Measurements from ENCODE around the gene SND1.

The SND1 gene

DNA sequence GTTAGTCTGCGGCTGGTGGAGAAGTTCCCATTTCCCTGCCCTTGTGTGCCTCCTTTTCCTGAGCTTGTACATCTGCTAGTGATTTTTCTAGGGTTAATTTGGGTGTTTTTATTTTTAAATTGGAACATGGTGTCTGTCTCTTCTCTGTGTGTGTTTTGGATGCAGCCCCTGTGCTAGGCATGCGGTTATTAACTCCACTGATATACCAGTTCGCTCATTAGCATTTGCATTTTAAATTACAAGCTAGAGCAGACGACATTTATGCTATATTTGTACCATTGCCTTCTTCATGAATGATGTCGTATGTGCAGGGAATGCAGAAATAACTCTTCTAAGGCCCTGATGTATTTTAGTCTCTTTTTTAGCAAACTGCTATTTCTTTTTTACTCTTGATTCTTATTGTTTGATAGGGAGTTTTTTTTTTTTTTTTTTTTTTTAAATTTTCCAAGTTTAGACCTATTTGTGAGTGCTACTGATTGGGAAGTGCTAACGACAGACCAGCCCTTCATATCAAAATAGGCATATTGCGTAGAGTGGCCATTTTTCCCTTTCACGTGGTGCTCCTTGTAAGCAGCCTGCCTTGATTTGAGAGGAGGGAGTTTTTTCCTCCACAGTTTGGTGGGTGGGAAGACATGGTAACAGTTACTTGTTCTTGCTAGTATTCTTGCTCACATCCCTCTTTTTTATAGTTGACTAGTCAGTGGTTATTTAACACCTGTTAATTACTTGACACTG, 289.6 kb downstream of the SND1 start:
- no peak for DNase-seq (ENCODE audit: low read depth)
- TF ChIP-seq, protein P1, sequence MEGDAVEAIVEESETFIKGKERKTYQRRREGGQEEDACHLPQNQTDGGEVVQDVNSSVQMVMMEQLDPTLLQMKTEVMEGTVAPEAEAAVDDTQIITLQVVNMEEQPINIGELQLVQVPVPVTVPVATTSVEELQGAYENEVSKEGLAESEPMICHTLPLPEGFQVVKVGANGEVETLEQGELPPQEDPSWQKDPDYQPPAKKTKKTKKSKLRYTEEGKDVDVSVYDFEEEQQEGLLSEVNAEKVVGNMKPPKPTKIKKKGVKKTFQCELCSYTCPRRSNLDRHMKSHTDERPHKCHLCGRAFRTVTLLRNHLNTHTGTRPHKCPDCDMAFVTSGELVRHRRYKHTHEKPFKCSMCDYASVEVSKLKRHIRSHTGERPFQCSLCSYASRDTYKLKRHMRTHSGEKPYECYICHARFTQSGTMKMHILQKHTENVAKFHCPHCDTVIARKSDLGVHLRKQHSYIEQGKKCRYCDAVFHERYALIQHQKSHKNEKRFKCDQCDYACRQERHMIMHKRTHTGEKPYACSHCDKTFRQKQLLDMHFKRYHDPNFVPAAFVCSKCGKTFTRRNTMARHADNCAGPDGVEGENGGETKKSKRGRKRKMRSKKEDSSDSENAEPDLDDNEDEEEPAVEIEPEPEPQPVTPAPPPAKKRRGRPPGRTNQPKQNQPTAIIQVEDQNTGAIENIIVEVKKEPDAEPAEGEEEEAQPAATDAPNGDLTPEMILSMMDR (IDR thresholded peaks at IDR 0.05; ENCODE audit: insufficient read depth, low read depth, low read length, missing control alignments) = no peak
- no peak overlapping the region for H3K4me3 ChIP-seq (ENCODE audit: low read depth, low read length)

DNA sequence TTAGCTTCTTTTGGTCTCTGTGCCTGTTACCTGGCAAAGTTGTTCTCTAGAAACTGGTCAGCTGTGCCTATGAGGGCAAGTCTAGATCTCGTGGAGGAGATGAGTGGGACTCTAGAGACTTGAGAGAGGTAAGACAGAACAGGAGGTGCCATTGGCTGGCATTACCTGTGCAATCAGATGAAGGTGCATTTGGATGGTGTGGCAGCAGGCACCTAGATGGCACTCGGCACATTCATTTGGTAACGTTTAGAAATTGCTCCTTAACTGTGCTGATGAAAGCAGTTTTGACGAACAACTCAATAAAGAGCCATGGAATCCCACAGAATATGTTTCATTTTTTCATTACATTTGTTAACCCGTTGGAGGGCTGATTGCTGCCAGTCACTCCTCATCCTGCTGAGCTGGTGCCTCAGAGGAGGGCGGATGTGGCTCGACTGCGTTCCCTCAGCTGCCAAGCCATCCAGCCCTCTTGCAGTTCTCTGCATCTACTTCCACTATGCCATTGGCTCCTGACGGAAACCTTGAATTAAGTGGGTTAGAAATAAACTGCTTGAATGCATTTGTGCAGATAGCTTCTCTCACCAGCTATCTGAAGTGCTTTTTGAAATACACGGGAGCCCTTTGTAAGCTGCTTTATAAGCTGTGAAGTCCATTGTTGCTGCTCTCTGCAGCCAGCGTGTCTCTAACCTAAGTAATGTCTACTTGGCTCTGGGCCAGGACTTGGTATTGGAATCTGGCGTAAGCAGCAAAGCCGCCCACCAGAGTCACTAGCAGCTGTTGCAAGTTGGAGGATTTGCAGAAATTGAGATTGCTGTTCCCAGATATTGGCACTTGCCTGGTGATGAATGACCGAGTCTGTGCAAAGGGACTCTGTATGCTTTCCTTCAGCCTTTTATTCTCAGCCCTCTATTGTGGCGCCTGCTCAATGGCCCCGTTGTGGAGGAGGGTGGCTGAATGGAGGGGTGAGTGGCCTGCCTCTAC, 291.8 kb downstream of the SND1 start:
- TF ChIP-seq, protein P1 (IDR thresholded peaks at IDR 0.05; ENCODE audit: insufficient read depth, low read depth, low read length, missing control alignments) = no peak
- DNase-seq (ENCODE audit: low read depth) = no peak
- no peak overlapping the region for H3K4me3 ChIP-seq (ENCODE audit: low read depth, low read length)

DNA sequence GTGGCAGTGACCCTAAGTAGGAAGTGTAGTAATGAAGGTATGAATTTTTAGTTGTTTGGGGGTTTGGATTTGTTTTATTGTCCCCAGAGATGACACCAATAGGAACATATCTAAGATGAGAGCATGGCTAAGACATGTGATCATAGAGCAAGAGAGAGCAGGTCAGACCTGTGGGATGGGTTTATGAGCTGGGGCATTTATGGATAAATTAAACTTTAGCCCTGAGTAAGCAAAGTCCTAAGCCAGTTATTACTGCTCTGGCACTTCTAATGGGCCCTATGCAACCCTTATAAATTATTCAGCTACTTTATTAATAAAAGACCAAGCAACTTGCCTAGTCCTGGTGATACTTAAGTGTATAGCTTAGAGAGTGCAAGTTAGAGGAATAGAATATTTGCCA, 294.1 kb downstream of the SND1 start:
- no peak for DNase-seq (ENCODE audit: low read depth)
- no peak overlapping the region for H3K4me3 ChIP-seq (ENCODE audit: low read depth, low read length)
- TF ChIP-seq, protein P1 (IDR thresholded peaks at IDR 0.05; ENCODE audit: insufficient read depth, low read depth, low read length, missing control alignments) = no peak

DNA sequence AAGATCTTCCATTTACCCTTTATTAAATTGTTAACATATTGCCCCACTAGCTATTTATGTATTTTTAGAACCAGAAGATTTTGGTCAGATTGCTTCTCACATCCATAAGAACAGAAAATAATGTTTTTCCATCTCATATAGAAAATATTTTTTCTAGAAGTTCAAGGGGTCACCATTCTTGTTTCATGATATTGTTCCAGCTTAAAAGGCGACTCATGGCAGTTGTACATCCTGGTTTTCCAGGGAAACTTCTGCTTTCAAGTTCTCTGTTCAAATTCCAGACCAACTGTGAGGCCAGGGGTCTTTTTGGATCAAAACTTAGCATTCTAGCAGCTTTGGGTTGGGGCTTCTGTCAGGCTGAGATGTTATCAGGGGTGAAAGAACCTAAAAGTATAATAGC, 294.9 kb downstream of the SND1 start:
- TF ChIP-seq, protein P1 (IDR thresholded peaks at IDR 0.05; ENCODE audit: insufficient read depth, low read depth, low read length, missing control alignments) = no peak
- no peak overlapping the region for H3K4me3 ChIP-seq (ENCODE audit: low read depth, low read length)
- DNase-seq (ENCODE audit: low read depth) = no peak

DNA sequence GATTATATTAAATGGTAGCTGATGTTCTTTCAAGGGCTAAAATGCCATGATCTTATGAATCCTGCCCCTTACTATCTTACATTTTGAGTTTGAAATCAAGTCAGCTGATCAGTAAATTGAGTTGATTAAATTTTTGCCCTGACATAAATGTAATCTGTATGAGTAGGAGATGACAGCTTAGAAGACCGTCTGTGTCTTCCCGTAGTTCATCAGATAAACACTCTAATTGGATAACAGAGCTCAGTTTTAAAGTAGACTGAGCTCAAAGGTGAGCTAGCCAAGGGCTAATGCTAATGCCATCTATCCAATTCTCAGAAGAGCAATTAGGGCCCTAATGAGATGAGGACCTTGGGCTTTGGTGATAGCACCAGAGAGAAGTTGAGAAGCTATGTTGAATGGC, 296.3 kb downstream of the SND1 start:
- H3K4me3 ChIP-seq (ENCODE audit: low read depth, low read length) = no peak overlapping the region
- no peak for DNase-seq (ENCODE audit: low read depth)
- TF ChIP-seq, protein P1 (IDR thresholded peaks at IDR 0.05; ENCODE audit: insufficient read depth, low read depth, low read length, missing control alignments) = no peak

DNA sequence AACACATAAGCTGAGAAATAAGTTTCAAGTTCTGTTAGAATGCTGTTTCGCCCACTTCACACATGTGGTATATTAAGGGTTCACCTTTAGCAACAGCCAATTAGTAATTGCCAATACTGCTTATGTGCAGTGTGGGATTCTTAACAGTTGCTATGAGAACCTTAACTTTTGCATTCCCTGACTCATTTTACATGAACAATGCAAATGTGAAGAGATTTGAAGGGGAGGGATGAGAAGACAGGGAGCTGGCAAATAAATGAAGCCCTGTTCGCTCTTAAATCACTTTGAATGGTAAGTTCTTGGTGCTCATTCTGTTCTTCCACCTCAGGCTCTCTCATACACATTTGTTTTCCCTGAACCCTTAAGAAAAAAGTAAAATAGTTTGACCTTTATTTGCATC, 296.9 kb downstream of the SND1 start:
- TF ChIP-seq, protein P1 (IDR thresholded peaks at IDR 0.05; ENCODE audit: insufficient read depth, low read depth, low read length, missing control alignments) = no peak
- no peak overlapping the region for H3K4me3 ChIP-seq (ENCODE audit: low read depth, low read length)
- DNase-seq (ENCODE audit: low read depth) = no peak
